ENCODE data around the gene LY9.

GRCh38 chr1:160830321-160831153 is 34.6 kb downstream of the LY9 start:
- TF ChIP-seq CTCF (IDR thresholded peaks at IDR 0.05) (no peak), POLR2A (IDR thresholded peaks at IDR 0.05) (no peak)

Measured in lower leg skin (tissue), 3 donors.